HG03103 (cell line): ENCODE measurements around the gene TEX19.
"Not testable (repeated sequence)": the region's sequence is repeated elsewhere in the genome, so short reads cannot be mapped to it uniquely, and the experiment has no call there.

Experiments used
- ATAC-seq: cut with Tn5 transposase; IDR thresholded peaks from one replicate; pipeline ENCODE4 v1.9.1; 2021; ENCODE audit warnings: low read depth; ENCODE audit not compliant: unreplicated experiment

TEX19 gene

GRCh38 chr17:82373072-82373452 is 14.0 kb downstream of the TEX19 start:
- not testable (repeated sequence) for ATAC-seq

- ATAC-seq = no peak
Measured at GRCh38 chr17:82373731-82374625, 14.9 kb downstream of the TEX19 start.

- ATAC-seq = no peak
Measured at GRCh38 chr17:82374626-82375331, 15.7 kb downstream of the TEX19 start.

GRCh38 chr17:82375359-82376041 is 16.5 kb downstream of the TEX19 start:
- no peak for ATAC-seq

- no peak for ATAC-seq
Measured at GRCh38 chr17:82376042-82376730, 17.1 kb downstream of the TEX19 start.

- not testable (repeated sequence) for ATAC-seq
Measured at GRCh38 chr17:82377294-82377693, 18.2 kb downstream of the TEX19 start.

- no peak for ATAC-seq
Measured at GRCh38 chr17:82377924-82378740, 19.1 kb downstream of the TEX19 start.

- ATAC-seq = no peak
Measured at GRCh38 chr17:82378741-82379021, 19.6 kb downstream of the TEX19 start.

GRCh38 chr17:82380860-82381702 is 22.0 kb downstream of the TEX19 start:
- ATAC-seq = no peak

- ATAC-seq = not testable (repeated sequence)
Measured at GRCh38 chr17:82381703-82382009, 22.6 kb downstream of the TEX19 start.

GRCh38 chr17:82382220-82382932 is 23.3 kb downstream of the TEX19 start:
- not testable (repeated sequence) for ATAC-seq

GRCh38 chr17:82382933-82383255 is 23.8 kb downstream of the TEX19 start:
- ATAC-seq = no peak

GRCh38 chr17:82383411-82383810 is 24.4 kb downstream of the TEX19 start:
- no peak for ATAC-seq

- no peak for ATAC-seq
Measured at GRCh38 chr17:82384051-82384729, 25.1 kb downstream of the TEX19 start.

- ATAC-seq = no peak
Measured at GRCh38 chr17:82384730-82385481, 25.9 kb downstream of the TEX19 start.

GRCh38 chr17:82385559-82386254 is 26.7 kb downstream of the TEX19 start:
- ATAC-seq = no peak

GRCh38 chr17:82386255-82386831 is 27.3 kb downstream of the TEX19 start:
- no peak for ATAC-seq
